Muscle of leg (tissue), 11 donors: ENCODE results near the gene CLCA2. TPM values are rescaled to one million over a fixed set of nuclear protein-coding genes. Genes with fewer than 3 reads are reported as not detected.
A peak's percentile ranks its signal among the peaks of the same experiment; 100 is the strongest.
"Not testable (repeated sequence)": the region's sequence is repeated elsewhere in the genome, so short reads cannot be mapped to it uniquely, and the experiment has no call there.

Experiments
- DNase-seq: peaks from one replicate; pipeline ENCODE4 v3.0.0; 2013
- H3K27ac ChIP-seq: one replicate; pipeline ENCODE4 v1.5.1; 2013; ENCODE audit warnings: mild to moderate bottlenecking, low read length, control low read depth
- H3K27me3 ChIP-seq: one replicate; pipeline ENCODE4 v1.6.1; 2013; ENCODE audit warnings: low read length; ENCODE audit not compliant: control insufficient read depth, insufficient read depth
- H3K36me3 ChIP-seq: one replicate; pipeline ENCODE4 v1.6.1; 2013; ENCODE audit warnings: low read length; ENCODE audit not compliant: control insufficient read depth, insufficient read depth
- H3K4me1 ChIP-seq: one replicate; pipeline ENCODE4 v1.6.1; 2013; ENCODE audit warnings: low read length; ENCODE audit not compliant: control insufficient read depth, insufficient read depth
- H3K4me3 ChIP-seq: one replicate; pipeline ENCODE4 v1.5.1; 2013; ENCODE audit warnings: low read length, control low read depth
- H3K9me3 ChIP-seq: replicated peaks from 2 replicates; pipeline ENCODE4 v1.6.1; 2013; ENCODE audit warnings: low read depth, low read length; ENCODE audit not compliant: control insufficient read depth
- WGBS: methylation state at CpG from one replicate; pipeline ENCODE4 v1.1.5; 2013; ENCODE audit warnings: missing lambda C conversion rate; ENCODE audit not compliant: insufficient coverage; 5-methylcytosine and 5-hydroxymethylcytosine counted together
- polyA plus RNA-seq, 8 donors: library from polyadenylated mRNA; unstranded; fragments of 120-200 nt; gene quantifications; one replicate each; pipeline versions ENCODE4 v1.2.1 to v1.2.3, GENCODE V29; 2013; ENCODE audit warnings: inconsistent platforms in 1 of 8, low replicate concordance in 1 of 8; ENCODE audit not compliant: insufficient read length in 8 of 8, insufficient read depth in 1 of 8
- total RNA-seq: library from RNA; stranded (reverse); fragments of 120-200 nt; gene quantifications from one replicate; pipeline ENCODE4 v1.2.4, GENCODE V29; 2013

CLCA2 gene
- total and polyA plus RNA-seq, 9 donors, result 0.04 to 7.5 (median 0.14) TPM; not detected in 4

DNA sequence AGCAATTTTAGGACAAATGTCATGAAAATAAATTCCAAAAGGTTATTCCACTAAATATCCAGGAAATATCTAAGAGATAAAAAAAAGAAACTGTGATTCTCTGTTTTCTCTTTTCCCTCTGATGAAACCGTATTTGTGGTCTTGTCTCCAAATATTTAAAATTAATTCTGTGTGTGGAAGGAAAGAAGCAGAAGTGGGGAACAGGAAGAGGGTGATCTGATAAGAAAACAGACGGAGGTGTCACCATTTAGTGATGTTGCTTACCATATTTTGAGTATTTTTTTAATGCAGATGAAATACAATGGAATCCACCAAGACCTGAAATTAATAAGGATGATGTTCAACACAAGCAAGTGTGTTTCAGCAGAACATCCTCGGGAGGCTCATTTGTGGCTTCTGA, 74.3 kb downstream of the CLCA2 start:
- Histone ChIP-seq H3K9me3 (no peaks in the 10 kb centered on the region), H3K27ac (no peak overlapping the region), H3K4me1 (no peaks in the 10 kb centered on the region), H3K27me3 (peaks cover 4% of the 10 kb centered on the region), H3K4me3 (no peak overlapping the region), H3K36me3 (no peaks in the 10 kb centered on the region)
- no peak for DNase-seq
- WGBS, result 92% methylated on average over 2 of the region's 3 CpGs

- Histone ChIP-seq H3K4me3 (no peak overlapping the region), H3K4me1 (no peaks in the 10 kb centered on the region), H3K27me3 (peaks cover 4% of the 10 kb centered on the region), H3K27ac (no peak overlapping the region), H3K36me3 (no peaks in the 10 kb centered on the region), H3K9me3 (no peaks in the 10 kb centered on the region)
- WGBS, result no CpG with 5 or more reads among the region's 3 CpGs
- no peak for DNase-seq
These were observed 76.1 kb downstream of the CLCA2 start for GRCh38 chr1:86499987-86500593.

GRCh38 chr1:86500714-86501113, 76.7 kb downstream of the CLCA2 start:
- DNase-seq, result peak; percentile 74
- H3K4me1 ChIP-seq, result no peaks in the 10 kb centered on the region
- no peaks in the 10 kb centered on the region for H3K36me3 ChIP-seq
- peak overlapping the region; percentile 51 for H3K27ac ChIP-seq
- no peak overlapping the region for H3K4me3 ChIP-seq
- 61% methylated on average over 2 of the region's 2 CpGs for WGBS
- peaks cover 4% of the 10 kb centered on the region for H3K27me3 ChIP-seq
- no peaks in the 10 kb centered on the region for H3K9me3 ChIP-seq

DNA sequence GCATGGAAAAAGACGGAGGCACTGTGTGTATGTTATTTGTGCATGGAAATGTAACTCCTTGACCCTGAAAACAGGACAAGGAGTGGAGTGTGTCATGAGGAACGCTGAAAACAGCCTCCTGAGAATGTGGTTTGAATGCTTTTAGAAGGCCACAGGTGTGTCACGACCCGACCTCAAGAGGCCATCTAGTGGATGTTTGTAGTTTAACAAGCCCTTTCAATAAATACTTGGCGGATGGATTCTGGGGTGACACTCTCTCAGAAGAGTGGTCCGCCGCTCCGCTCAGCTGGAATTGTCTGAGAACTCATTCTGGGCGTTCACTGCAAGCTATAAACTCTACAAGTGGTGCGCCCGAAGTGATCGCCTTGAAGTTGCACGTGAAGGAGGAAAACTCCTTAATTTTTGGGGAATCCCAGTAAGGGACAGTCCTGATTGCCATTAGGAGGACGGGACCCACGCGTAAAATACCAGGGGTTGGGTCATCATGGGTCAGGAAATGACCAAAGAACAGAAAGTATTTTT, 78.2 kb downstream of the CLCA2 start:
- H3K9me3 ChIP-seq, H3K4me3 ChIP-seq, H3K27me3 ChIP-seq, H3K4me1 ChIP-seq, H3K27ac ChIP-seq, H3K36me3 ChIP-seq: not testable (repeated sequence)
- DNase-seq, result peak; percentile 46
- 35% methylated on average over 13 of the region's 16 CpGs for WGBS

GRCh38 chr1:86502721-86503405, 78.9 kb downstream of the CLCA2 start:
- no peak for DNase-seq
- no peaks in the 10 kb centered on the region for H3K4me1 ChIP-seq
- H3K9me3 ChIP-seq, result no peaks in the 10 kb centered on the region
- peaks cover 4% of the 10 kb centered on the region for H3K27me3 ChIP-seq
- 38% methylated on average over 3 of the region's 18 CpGs for WGBS
- no peaks in the 10 kb centered on the region for H3K36me3 ChIP-seq
- H3K27ac ChIP-seq, result no peak overlapping the region
- no peak overlapping the region for H3K4me3 ChIP-seq

GRCh38 chr1:86503406-86504136, 79.6 kb downstream of the CLCA2 start:
- Histone ChIP-seq H3K9me3 (no peaks in the 10 kb centered on the region), H3K27ac (no peak overlapping the region), H3K4me1 (no peaks in the 10 kb centered on the region), H3K4me3 (no peak overlapping the region), H3K36me3 (no peaks in the 10 kb centered on the region), H3K27me3 (peaks cover 3% of the 10 kb centered on the region)
- 29% methylated on average over 10 of the region's 18 CpGs for WGBS
- no peak for DNase-seq

DNA sequence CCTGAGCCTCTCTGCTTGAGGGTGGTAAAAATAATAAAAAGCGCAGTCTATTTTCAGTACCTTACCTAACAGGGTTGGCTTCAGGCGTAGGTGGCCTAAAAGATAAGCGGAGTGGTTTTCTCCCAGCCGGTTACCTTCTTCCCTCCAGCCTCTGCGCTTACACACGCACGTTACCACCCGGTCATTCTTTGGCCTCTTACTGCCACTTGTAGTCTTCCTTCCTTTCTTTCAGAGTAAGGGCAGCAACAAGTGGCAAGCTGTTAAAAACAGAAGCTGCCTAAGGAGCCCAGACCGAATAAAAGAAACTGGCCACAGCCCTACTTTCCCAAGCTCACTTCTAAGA, 80.1 kb downstream of the CLCA2 start:
- Histone ChIP-seq H3K27me3 (peaks cover 2% of the 10 kb centered on the region), H3K27ac (no peak overlapping the region), H3K9me3 (no peaks in the 10 kb centered on the region), H3K4me3 (no peak overlapping the region), H3K4me1 (no peaks in the 10 kb centered on the region), H3K36me3 (no peaks in the 10 kb centered on the region)
- no peak for DNase-seq
- WGBS, result 72% methylated on average over 7 of the region's 9 CpGs

- no peak for DNase-seq
- Histone ChIP-seq H3K27me3 (peaks cover 2% of the 10 kb centered on the region), H3K27ac (no peak overlapping the region), H3K36me3 (no peaks in the 10 kb centered on the region), H3K4me3 (no peak overlapping the region), H3K4me1 (no peaks in the 10 kb centered on the region), H3K9me3 (no peaks in the 10 kb centered on the region)
- WGBS, result 64% methylated on average over 5 of the region's 9 CpGs
These were observed 81.1 kb downstream of the CLCA2 start for GRCh38 chr1:86504895-86505563.

DNA sequence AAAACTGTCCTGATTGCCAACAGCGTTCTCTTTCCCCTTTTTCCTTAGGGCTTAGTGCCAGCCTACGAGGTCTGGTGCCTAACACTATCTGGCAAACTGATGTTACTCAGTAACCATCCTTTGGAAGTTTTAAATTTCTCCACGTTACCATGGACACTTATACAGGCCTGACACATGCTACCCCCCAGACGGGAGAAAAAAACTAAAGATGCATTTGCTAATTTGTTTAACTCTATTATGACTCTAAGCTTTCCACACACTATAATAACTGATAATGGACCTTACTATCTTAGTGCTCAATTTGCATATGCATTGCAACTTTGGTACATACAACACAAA, 81.6 kb downstream of the CLCA2 start:
- no peaks in the 10 kb centered on the region for H3K36me3 ChIP-seq
- no peak overlapping the region for H3K27ac ChIP-seq
- H3K27me3 ChIP-seq, result peaks cover 2% of the 10 kb centered on the region
- no peaks in the 10 kb centered on the region for H3K4me1 ChIP-seq
- no peaks in the 10 kb centered on the region for H3K9me3 ChIP-seq
- DNase-seq, result no peak
- H3K4me3 ChIP-seq, result no peak overlapping the region
- 55% methylated on average over 2 of the region's 4 CpGs for WGBS
